H1 (cell line): Measurements from ENCODE around the gene TNS4. TPM values are rescaled to one million over a fixed set of nuclear protein-coding genes. Genes with fewer than 3 reads are reported as not detected.

Experiments
- CTCF ChIA-PET: fragments of 300-600 bp; sonication (Branson Sonifier 250); formaldehyde crosslinking; loops from one replicate; lab custom pipeline; 2021; ENCODE audit not compliant: partially characterized antibody; lab: Charles Lee
- POLR2A ChIA-PET: fragments of 300-600 bp; sonication (Branson Sonifier 250); formaldehyde crosslinking; loops from one replicate; lab custom pipeline; 2021; ENCODE audit warnings: inconsistent platforms; ENCODE audit not compliant: partially characterized antibody; lab: Charles Lee
- DNase-seq, 2 experiments: peaks; one replicate each; pipeline versions ENCODE4 v3.0.0 to v3.0.0-alpha.2; 2010 to 2022; ENCODE audit warnings: low spot score in 2 of 2, low read depth in 1 of 2, mixed read lengths in 1 of 2
- FAIRE-seq: peaks from 2 replicates; lab custom pipeline; 2011; peaks lifted over from hg19 to GRCh38; lab: Jason Lieb, UNC
- H2AFZ ChIP-seq: 2 replicates; pipeline ENCODE4 v1.8.1; 2012; ENCODE audit warnings: low read length, inconsistent platforms
- H2AK5ac ChIP-seq: 2 replicates; pipeline ENCODE4 v1.6.1; 2013; ENCODE audit warnings: low read depth, low read length
- H2BK120ac ChIP-seq: replicated peaks from 2 replicates; pipeline ENCODE3; 2013; ENCODE audit warnings: low read depth, low read length, inconsistent platforms
- H2BK12ac ChIP-seq: 2 replicates; pipeline ENCODE4 v1.6.1; 2013; ENCODE audit warnings: low read depth, low read length
- H2BK15ac ChIP-seq: 2 replicates; pipeline ENCODE4 v1.6.1; 2013; ENCODE audit warnings: low read length
- H2BK20ac ChIP-seq: 2 replicates; pipeline ENCODE4 v1.6.1; 2013; ENCODE audit warnings: low read length
- H2BK5ac ChIP-seq: 2 replicates; pipeline ENCODE4 v1.6.1; 2013; ENCODE audit warnings: low read depth, low read length
- H3K14ac ChIP-seq: 2 replicates; pipeline ENCODE4 v1.6.1; 2013; ENCODE audit warnings: inconsistent platforms; ENCODE audit not compliant: insufficient read length
- H3K18ac ChIP-seq: 2 replicates; pipeline ENCODE4 v1.6.1; 2013; ENCODE audit warnings: low read length; ENCODE audit errors: extremely low read depth
- H3K23ac ChIP-seq: 2 replicates; pipeline ENCODE4 v1.6.1; 2013; ENCODE audit warnings: inconsistent platforms; ENCODE audit not compliant: insufficient read length
- H3K23me2 ChIP-seq: 2 replicates; pipeline ENCODE4 v1.6.1; 2013; ENCODE audit warnings: low read depth, low read length
- H3K27ac ChIP-seq: 2 replicates; pipeline ENCODE4 v1.6.1; 2011; ENCODE audit warnings: low read depth, low read length, inconsistent platforms
- H3K27me3 ChIP-seq, 4 experiments: replicated peaks in 1 of 4; 1 replicate in 1 of 4; 2 replicates in 3 of 4; pipeline versions ENCODE4 v1.6.1 to v1.8.1; 2011 to 2013; ENCODE audit warnings: low read length in 3 of 4, mild to moderate bottlenecking in 3 of 4, inconsistent platforms in 2 of 4, mixed read lengths in 2 of 4, moderate library complexity in 1 of 4; ENCODE audit not compliant: control insufficient read depth in 3 of 4, insufficient read depth in 3 of 4; ENCODE audit errors: extremely low read depth in 1 of 4
- H3K36me3 ChIP-seq, 4 experiments: 2 replicates each; pipeline versions ENCODE4 v1.6.1 to v1.8.1; 2011 to 2013; ENCODE audit warnings: mild to moderate bottlenecking in 4 of 4, low read length in 3 of 4, moderate library complexity in 2 of 4, control low read depth in 1 of 4, inconsistent platforms in 1 of 4; ENCODE audit not compliant: insufficient read depth in 4 of 4, control insufficient read depth in 2 of 4
- H3K4ac ChIP-seq: replicated peaks from 2 replicates; pipeline ENCODE3; 2013; ENCODE audit warnings: low read length, low read depth, mixed read lengths, inconsistent platforms; ENCODE audit not compliant: insufficient read length
- H3K4me1 ChIP-seq, 4 experiments: replicated peaks in 1 of 4; 1 replicate in 1 of 4; 2 replicates in 3 of 4; pipeline versions ENCODE4 v1.6.1 to v1.8.1; 2011 to 2013; ENCODE audit warnings: low read length in 3 of 4, inconsistent platforms in 2 of 4, mixed read lengths in 1 of 4; ENCODE audit not compliant: insufficient read depth in 4 of 4, control insufficient read depth in 3 of 4
- H3K4me2 ChIP-seq, 2 experiments: 2 replicates each; pipeline versions ENCODE4 v1.6.1 to v1.8.1; 2011 to 2013; ENCODE audit warnings: low read depth in 2 of 2, low read length in 2 of 2, control low read depth in 1 of 2, inconsistent platforms in 1 of 2, mild to moderate bottlenecking in 1 of 2; ENCODE audit not compliant: insufficient read depth in 1 of 2
- H3K4me3 ChIP-seq, 4 experiments: fragments of 200-600, 300-600 bp in 1 of 4; sonication (generic), shearing (Covaris generic), sonication (Bioruptor Twin) in 1 of 4; 2 replicates each; pipeline versions ENCODE4 v1.5.1 to v1.8.1; 2011 to 2016; ENCODE audit warnings: low read length in 4 of 4, low read depth in 3 of 4, control low read depth in 2 of 4, inconsistent platforms in 2 of 4, mild to moderate bottlenecking in 2 of 4, mixed read lengths in 1 of 4, moderate library complexity in 1 of 4; ENCODE audit not compliant: insufficient read depth in 2 of 4; ENCODE audit errors: extremely low read depth in 1 of 4
- H3K56ac ChIP-seq: replicated peaks from 2 replicates; pipeline ENCODE3; 2013; ENCODE audit warnings: low read depth, mild to moderate bottlenecking, mixed read lengths, low read length, inconsistent platforms; ENCODE audit not compliant: insufficient read length
- H3K79me1 ChIP-seq: 2 replicates; pipeline ENCODE4 v1.6.1; 2013; ENCODE audit warnings: low read depth, low read length, control low read depth
- H3K79me2 ChIP-seq, 2 experiments: 2 replicates each; pipeline versions ENCODE4 v1.6.1 to v1.8.1; 2012 to 2013; ENCODE audit warnings: low read length in 2 of 2, mild to moderate bottlenecking in 2 of 2, inconsistent platforms in 1 of 2; ENCODE audit not compliant: insufficient read depth in 2 of 2, control insufficient read depth in 1 of 2
- H3K9ac ChIP-seq, 4 experiments: replicated peaks in 1 of 4; 1 replicate in 1 of 4; 2 replicates in 3 of 4; pipeline versions ENCODE4 v1.6.1 to v1.8.1; 2011 to 2013; ENCODE audit warnings: low read depth in 3 of 4, low read length in 3 of 4, control low read depth in 2 of 4, mild to moderate bottlenecking in 2 of 4, moderate library complexity in 2 of 4, inconsistent platforms in 1 of 4; ENCODE audit errors: extremely low read depth in 1 of 4
- H3K9me3 ChIP-seq, 2 experiments: 2 replicates each; pipeline versions ENCODE4 v1.6.1 to v1.8.1; 2012 to 2013; ENCODE audit warnings: mild to moderate bottlenecking in 2 of 2, moderate library complexity in 2 of 2, control low read depth in 1 of 2, inconsistent platforms in 1 of 2, low read depth in 1 of 2, low read length in 1 of 2, mixed read lengths in 1 of 2; ENCODE audit not compliant: insufficient read depth in 2 of 2
- H4K20me1 ChIP-seq, 2 experiments: replicated peaks in 1 of 2; 2 replicates each; pipeline versions ENCODE3 to v1.8.1; 2011 to 2013; ENCODE audit warnings: inconsistent platforms in 2 of 2, low read length in 2 of 2, mild to moderate bottlenecking in 1 of 2; ENCODE audit not compliant: insufficient read depth in 2 of 2, control insufficient read depth in 1 of 2
- H4K5ac ChIP-seq: 2 replicates; pipeline ENCODE4 v1.6.1; 2013; ENCODE audit warnings: low read length, low read depth, mixed read lengths, inconsistent platforms; ENCODE audit not compliant: insufficient read length
- H4K8ac ChIP-seq: 2 replicates; pipeline ENCODE4 v1.8.0; 2013; ENCODE audit warnings: mild to moderate bottlenecking, moderate library complexity, low read length, inconsistent platforms; ENCODE audit not compliant: insufficient read depth; ENCODE audit errors: extremely low read depth
- H4K91ac ChIP-seq: replicated peaks from 2 replicates; pipeline ENCODE3; 2013; ENCODE audit warnings: low read length, mixed read lengths, inconsistent platforms; ENCODE audit not compliant: insufficient read length
- ATF2 ChIP-seq: IDR thresholded peaks from 2 replicates; pipeline ENCODE4 v1.6.1; 2012; ENCODE audit warnings: low read length, inconsistent platforms
- CBX8 ChIP-seq: fragments of 300-800, 300-1000 bp; sonication (generic); IDR thresholded peaks from 2 replicates; pipeline ENCODE4 v1.7.1; 2016; ENCODE audit warnings: low read depth, low read length, borderline replicate concordance
- EP300 ChIP-seq, 2 experiments: IDR thresholded peaks; 1 replicate in 1 of 2; 2 replicates in 1 of 2; pipeline ENCODE4 v1.6.1; 2011 to 2012; ENCODE audit warnings: low read depth in 2 of 2, low read length in 2 of 2, mild to moderate bottlenecking in 2 of 2, borderline replicate concordance in 1 of 2, inconsistent platforms in 1 of 2, moderate library complexity in 1 of 2
- GABPA ChIP-seq: IDR thresholded peaks from 2 replicates; pipeline ENCODE4 v1.6.1; 2011; ENCODE audit warnings: mild to moderate bottlenecking, low read length, moderate library complexity, borderline replicate concordance; ENCODE audit not compliant: insufficient read depth
- KDM1A ChIP-seq: fragments of 200-600, 300-600 bp; sonication (generic); IDR thresholded peaks from 2 replicates; pipeline ENCODE4 v1.7.1; 2016; ENCODE audit warnings: mild to moderate bottlenecking, low read length, borderline replicate concordance
- PHF8 ChIP-seq: fragments of 200-600 bp; sonication (generic); conservative IDR thresholded peaks from 2 replicates; pipeline ENCODE4 v1.7.1; 2012; ENCODE audit warnings: low read depth, mild to moderate bottlenecking, inconsistent platforms, low read length, moderate library complexity
- RBBP5 ChIP-seq: IDR thresholded peaks from 2 replicates; pipeline ENCODE4 v1.7.1; 2012; ENCODE audit warnings: low read depth, mild to moderate bottlenecking, inconsistent platforms, low read length, moderate library complexity, borderline replicate concordance
- RNF2 ChIP-seq: fragments of 200-900, 300-1000 bp; sonication (generic); IDR thresholded peaks from 2 replicates; pipeline ENCODE4 v1.7.1; 2016; ENCODE audit warnings: borderline replicate concordance, low read depth, mild to moderate bottlenecking, antibody characterized with exemption, low read length; ENCODE audit not compliant: poor library complexity, severe bottlenecking; ENCODE audit errors: missing control alignments
- SIX5 ChIP-seq: IDR thresholded peaks from 2 replicates; pipeline ENCODE4 v1.6.1; 2011; ENCODE audit warnings: mild to moderate bottlenecking, low read depth, low read length
- whole genome bisulfite sequencing, 2 experiments: shearing (Covaris generic) in 1 of 2; methylation state at CpG; one replicate each; pipeline versions ENCODE4 v1.1.6 to v1.1.7; 2013 to 2015; ENCODE audit warnings: low lambda C conversion rate in 2 of 2, mixed read lengths in 2 of 2, inconsistent platforms in 1 of 2, low coverage in 1 of 2, missing lambda C conversion rate in 1 of 2; ENCODE audit not compliant: insufficient replicate concordance in 2 of 2, insufficient coverage in 1 of 2, insufficient read length in 1 of 2; ENCODE audit errors: extremely low coverage in 1 of 2, missing lambda C conversion rate in 1 of 2; 5-methylcytosine and 5-hydroxymethylcytosine counted together
- polyA plus RNA-seq, 7 experiments: library from polyadenylated mRNA; depleted of rRNA in 3 of 7; stranded (reverse) in 5 of 7; unstranded in 2 of 7; fragments of >200 nt in 5 of 7; fragments of 200-250 nt in 2 of 7; gene quantifications; 1 replicate in 5 of 7; 2 replicates in 1 of 7; 4 replicates in 1 of 7; pipeline versions ENCODE4 v1.2.1 to v1.2.3, GENCODE V29; 2011 to 2013; ENCODE audit warnings: missing spikeins in 2 of 7, mixed read lengths in 2 of 7
- total RNA-seq: library from RNA; stranded (reverse); fragmentation: NEBNext Ultra II Directional; extraction: Animal tissue kit (Norgen Biotek cat#: 25700); gene quantifications from 2 replicates; pipeline ENCODE4 v1.2.1, GENCODE V29; 2021

The TNS4 gene
- total and polyA plus RNA-seq, 2 of the 8 experiments (the other 6 are each of a cell fraction or from before 2014, with no cell fraction given) = 0.20 to 0.21 TPM

- H3K4me1 ChIP-seq = peaks cover 0 to 27% (median 8%) of the 10 kb centered on the region in 4 experiments; a peak in 6 of 7 replicates
- FAIRE-seq (no peak), DNase-seq (no peak)
- H3K4ac ChIP-seq = no peak overlapping the region
- H3K36me3 ChIP-seq = no peaks in the 10 kb centered on the region
- peaks cover 4 to 5% of the 10 kb centered on the region in 2 experiments; a peak in 2 of 4 replicates for H3K9me3 ChIP-seq
- no peaks in the 10 kb centered on the region for H4K20me1 ChIP-seq
- H3K56ac ChIP-seq = no peak overlapping the region
- H3K79me2 ChIP-seq = no peaks in the 10 kb centered on the region
- H2BK15ac ChIP-seq = peak overlapping the region; percentile 92; the same call in 1 of the 2 replicates
- H2BK120ac ChIP-seq = no peak overlapping the region
- ChIA-PET POLR2A (interaction anchor here (0.7 to 1.9 kb wide), 4 partner anchors 9 to 51 kb away, joined by 3 to 9 read pairs (median 4); partner anchors contain the start of gene IGFBP4), CTCF (interaction anchor here (1.2 to 34.1 kb wide), 4 partner anchors 10 to 93 kb away, joined by 3 to 739 read pairs (median 26); partner anchors contain the start of gene IGFBP4)
- peak overlapping the region; percentile 68 for H4K91ac ChIP-seq
- no peak overlapping the region; the same call in 1 of the 2 replicates for H3K18ac ChIP-seq
- H4K5ac ChIP-seq = no peak overlapping the region
- peak overlapping the region; percentile 84; the same call in 1 of the 2 replicates for H2BK12ac ChIP-seq
- H3K27me3 ChIP-seq = no peaks in the 10 kb centered on the region
- H3K4me3 ChIP-seq = no peak overlapping the region
- no peak overlapping the region for H2BK5ac ChIP-seq
- H3K4me2 ChIP-seq = no peak overlapping the region
- H2AK5ac ChIP-seq = no peak overlapping the region
- H3K23me2 ChIP-seq = no peaks in the 10 kb centered on the region; the same call in 1 of the 2 replicates
- no peak overlapping the region for H4K8ac ChIP-seq
- no peak overlapping the region for H2AFZ ChIP-seq
- no peak overlapping the region for H3K9ac ChIP-seq
- no peak overlapping the region for H3K14ac ChIP-seq
- no peak overlapping the region for H3K23ac ChIP-seq
- peak overlapping the region; percentile 72 for H2BK20ac ChIP-seq
- H3K79me1 ChIP-seq = no peaks in the 10 kb centered on the region
- WGBS, 2 experiments = 100% methylated on average over 2 of the region's 2 CpGs; no CpG with 5 or more reads in 1 of the 2 experiments
- no peak overlapping the region for H3K27ac ChIP-seq
- no peak for TF ChIP-seq RNF2
- no peak for TF ChIP-seq GABPA
- TF ChIP-seq PHF8 = no peak
- no peak for TF ChIP-seq EP300 (IDR thresholded peaks at IDR 0.05; ENCODE audit: borderline replicate concordance in 1 of 2, low read depth in 2 of 2, low read length in 2 of 2)
- TF ChIP-seq CBX8 = no peak
- no peak for TF ChIP-seq KDM1A
- no peak for TF ChIP-seq ATF2
- no peak for TF ChIP-seq SIX5
- no peak for TF ChIP-seq RBBP5
These were observed 34.0 kb downstream of the TNS4 start for GRCh38 chr17:40467281-40467867.
